Activated T-cell treated with anti-CD3 and anti-CD28 coated beads, Interleukin-2, amount 50 U/mL, for 1 hour (primary cell): ENCODE results near the gene ADGRD1.

Experiments
- DNase-seq: peaks from one replicate; pipeline ENCODE4 v3.0.0-alpha.2; 2020

ADGRD1 gene

GRCh38 chr12:131142891-131143657, 189.4 kb downstream of the ADGRD1 start:
- no peak for DNase-seq

DNA sequence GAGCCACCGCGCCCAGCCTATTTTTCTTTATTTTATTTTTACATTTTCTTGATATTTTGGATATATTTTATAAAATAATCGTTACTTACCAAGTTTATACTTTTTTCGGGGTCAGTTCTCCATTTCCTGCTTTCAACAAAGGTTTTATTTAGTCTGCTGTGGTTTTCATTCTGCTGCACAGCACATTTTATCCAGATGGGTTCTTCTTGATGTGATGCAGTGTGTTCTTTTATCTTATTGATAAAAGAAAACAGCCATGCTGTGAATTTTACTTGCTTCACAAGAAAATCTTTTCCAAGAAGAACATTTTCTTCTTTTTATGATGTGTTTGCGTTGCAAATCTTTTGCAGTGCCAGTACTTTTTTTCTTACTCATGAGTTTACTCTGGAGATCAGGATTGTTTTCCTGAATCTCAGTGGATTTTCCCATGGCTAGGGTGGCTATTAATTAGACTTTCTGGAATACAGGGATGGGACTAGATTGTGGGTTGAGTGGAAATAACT, 192.5 kb downstream of the ADGRD1 start:
- no peak for DNase-seq

GRCh38 chr12:131147293-131147692, 193.6 kb downstream of the ADGRD1 start:
- DNase-seq, result no peak

GRCh38 chr12:131147894-131148293, 194.2 kb downstream of the ADGRD1 start:
- no peak for DNase-seq

- DNase-seq, result no peak
Observed at GRCh38 chr12:131151558-131152345, 198.0 kb downstream of the ADGRD1 start.

DNA sequence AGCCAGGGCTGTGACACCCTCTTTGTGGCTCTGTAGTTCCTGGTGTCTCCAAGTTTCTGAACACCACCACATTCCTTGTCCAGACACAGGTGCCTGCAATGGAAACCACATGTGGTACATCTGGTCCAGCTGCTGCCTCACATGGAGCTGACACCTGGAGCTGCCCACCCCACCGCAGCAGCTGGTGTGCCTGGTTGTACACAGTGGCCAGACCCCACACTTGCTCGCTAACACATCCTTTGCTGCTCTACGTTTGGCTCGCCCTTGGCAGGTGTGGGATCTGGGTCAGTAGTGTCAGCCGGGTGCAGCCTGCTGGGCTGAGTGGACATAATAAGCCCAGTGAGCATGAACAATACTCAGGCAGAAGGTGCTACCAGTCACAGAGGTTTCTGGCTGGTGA, 198.9 kb downstream of the ADGRD1 start:
- DNase-seq, result no peak

GRCh38 chr12:131153016-131153415, 199.3 kb downstream of the ADGRD1 start:
- DNase-seq, result no peak

DNA sequence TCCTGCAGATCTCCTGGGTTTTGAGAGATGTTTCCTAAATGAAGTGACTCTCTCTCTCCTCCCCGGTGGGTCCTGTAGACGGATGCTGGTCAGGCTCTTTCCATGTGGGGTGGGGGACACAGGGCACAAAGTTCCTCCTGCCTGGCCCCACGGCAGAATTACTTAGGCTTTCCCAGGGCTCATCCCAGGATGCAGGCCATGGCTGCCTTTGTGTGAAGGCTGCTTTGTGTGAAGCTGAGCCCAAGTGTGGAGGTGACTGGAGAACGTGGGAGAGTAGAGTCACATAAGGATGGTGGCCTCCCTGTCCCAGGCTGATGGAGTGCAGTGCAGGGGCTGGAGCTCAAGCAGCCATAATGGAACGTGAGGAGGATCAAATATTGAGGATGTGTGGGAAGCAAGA, 200.2 kb downstream of the ADGRD1 start:
- no peak for DNase-seq

DNA sequence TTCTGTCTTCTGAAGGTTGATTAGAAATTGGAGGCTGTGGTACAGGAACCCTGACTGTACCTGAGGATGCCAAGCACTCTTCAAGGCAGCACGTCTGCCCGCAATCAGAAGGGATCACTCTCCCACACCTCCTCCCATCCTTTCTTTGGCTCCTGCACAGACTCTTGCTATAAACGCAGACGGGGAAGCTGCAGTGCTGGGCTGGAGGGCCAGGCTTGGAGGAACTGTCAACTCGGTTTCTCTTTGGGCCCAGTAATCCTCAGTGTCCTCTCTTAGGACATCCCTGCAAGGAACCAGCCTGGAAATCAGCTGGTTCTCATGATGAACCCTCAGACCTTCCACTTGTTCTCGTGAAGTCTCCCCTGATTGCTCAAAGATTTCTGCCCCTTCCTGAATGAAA, 201.4 kb downstream of the ADGRD1 start:
- DNase-seq, result no peak

DNA sequence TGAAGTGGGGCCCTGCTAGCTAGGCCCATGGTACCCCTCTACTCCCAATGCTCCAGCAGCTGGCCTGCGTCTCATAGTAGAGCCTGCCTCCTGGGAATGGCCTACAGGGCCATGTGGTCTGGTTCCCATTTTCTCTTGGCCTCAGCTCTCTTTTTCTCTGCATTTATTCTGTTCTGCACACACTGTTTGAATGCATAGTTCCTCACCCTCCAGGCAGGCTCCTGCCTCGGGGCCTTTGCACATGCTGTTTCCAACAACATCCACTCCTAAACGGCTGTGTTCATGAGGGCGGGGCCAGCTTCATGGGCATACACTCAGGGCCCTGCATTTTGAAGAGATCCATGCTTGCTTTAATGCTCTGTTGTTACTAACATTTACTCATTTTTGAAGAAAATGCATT, 204.0 kb downstream of the ADGRD1 start:
- DNase-seq, result no peak

- DNase-seq, result no peak
Observed at GRCh38 chr12:131159660-131160059, 206.0 kb downstream of the ADGRD1 start.

DNA sequence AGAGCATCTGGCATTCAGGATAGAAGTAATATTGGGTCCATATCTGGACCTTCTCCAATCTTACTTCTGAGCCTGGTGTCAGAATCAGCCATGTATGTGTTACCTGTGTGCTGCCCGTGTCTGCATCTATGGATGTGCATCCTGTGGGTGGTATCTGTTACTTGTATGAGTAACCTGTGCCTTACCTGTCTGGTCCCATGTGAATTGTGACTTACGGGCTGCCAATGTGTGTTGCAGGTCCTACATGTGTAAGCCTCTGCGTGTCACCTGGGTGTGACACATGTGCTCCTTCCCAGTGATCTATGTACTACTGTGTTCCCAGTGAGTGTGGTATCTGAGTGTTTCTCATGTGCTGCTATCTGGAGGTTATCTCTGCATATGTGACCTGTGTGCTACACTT, 208.4 kb downstream of the ADGRD1 start:
- DNase-seq, result no peak

- DNase-seq, result no peak
Observed at GRCh38 chr12:131163189-131163738, 209.6 kb downstream of the ADGRD1 start.

GRCh38 chr12:131164096-131164872, 210.6 kb downstream of the ADGRD1 start:
- DNase-seq, result no peak

GRCh38 chr12:131166717-131167116, 213.0 kb downstream of the ADGRD1 start:
- DNase-seq, result no peak

GRCh38 chr12:131167334-131167733, 213.6 kb downstream of the ADGRD1 start:
- no peak for DNase-seq

GRCh38 chr12:131171029-131171428, 217.3 kb downstream of the ADGRD1 start:
- no peak for DNase-seq

DNA sequence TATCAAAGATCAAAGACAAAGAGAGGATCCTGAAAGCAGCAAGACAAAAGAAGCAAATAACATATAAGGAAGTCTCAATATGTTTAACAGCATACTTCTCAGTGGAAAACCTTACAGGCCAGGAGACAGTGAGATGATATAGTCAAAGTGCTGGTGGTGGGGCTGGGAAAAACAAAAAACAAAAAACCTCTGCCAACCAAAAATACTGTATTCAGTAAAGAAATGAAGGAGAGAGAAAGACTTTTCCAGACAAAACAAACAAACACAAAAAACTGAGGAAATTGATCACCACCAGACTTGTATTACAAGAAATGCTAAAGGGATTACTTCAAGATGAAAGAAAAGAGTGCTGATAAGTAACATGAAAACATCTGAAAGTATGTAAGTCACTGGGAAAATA, 221.2 kb downstream of the ADGRD1 start:
- no peak for DNase-seq

GRCh38 chr12:131176266-131176665, 222.6 kb downstream of the ADGRD1 start:
- no peak for DNase-seq

- DNase-seq, result no peak
Observed at GRCh38 chr12:131176926-131177325, 223.2 kb downstream of the ADGRD1 start.

DNA sequence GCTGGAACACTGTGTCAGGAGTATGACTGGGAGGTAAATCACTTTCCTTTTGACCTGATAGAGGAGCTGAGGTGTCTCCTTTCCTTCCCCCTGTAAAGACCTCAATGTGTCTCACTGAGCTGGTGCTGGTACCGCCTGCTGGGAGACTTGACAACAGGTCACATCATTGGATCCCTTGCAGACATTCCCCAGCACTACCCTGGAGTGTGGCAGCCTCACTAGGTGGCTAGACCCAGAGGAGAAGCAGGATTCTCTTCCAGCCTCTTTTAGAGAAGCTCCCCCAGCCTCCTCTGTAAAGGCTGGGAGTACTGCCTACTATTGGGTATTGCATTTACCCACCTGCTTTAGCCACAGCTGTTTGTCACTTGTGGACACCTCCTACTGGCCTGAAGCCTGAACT, 223.9 kb downstream of the ADGRD1 start:
- DNase-seq, result no peak

DNA sequence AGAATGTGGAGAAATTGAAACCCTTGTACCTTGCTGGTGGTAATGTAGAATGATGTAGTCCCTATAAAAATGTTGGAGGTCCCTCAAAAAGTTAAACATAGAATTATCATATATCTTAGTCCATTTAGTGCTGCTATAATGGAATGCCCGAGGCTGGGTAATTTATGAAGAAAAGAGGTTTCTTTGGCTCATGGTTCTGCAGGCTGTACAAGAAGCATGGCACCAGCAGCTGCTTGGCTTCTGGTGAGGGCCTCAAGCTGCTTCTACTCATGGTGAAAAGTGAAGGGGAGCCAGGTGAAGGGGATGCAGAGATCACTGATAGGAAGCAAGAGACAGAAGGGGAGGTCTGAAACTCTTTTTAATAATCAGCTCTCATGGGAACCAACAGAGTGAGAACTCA, 233.9 kb downstream of the ADGRD1 start:
- no peak for DNase-seq
